ENCODE results near the gene TPM3.
"Not testable (repeated sequence)": the region's sequence is repeated elsewhere in the genome, so short reads cannot be mapped to it uniquely, and the experiment has no call there.

TPM3 gene

DNA sequence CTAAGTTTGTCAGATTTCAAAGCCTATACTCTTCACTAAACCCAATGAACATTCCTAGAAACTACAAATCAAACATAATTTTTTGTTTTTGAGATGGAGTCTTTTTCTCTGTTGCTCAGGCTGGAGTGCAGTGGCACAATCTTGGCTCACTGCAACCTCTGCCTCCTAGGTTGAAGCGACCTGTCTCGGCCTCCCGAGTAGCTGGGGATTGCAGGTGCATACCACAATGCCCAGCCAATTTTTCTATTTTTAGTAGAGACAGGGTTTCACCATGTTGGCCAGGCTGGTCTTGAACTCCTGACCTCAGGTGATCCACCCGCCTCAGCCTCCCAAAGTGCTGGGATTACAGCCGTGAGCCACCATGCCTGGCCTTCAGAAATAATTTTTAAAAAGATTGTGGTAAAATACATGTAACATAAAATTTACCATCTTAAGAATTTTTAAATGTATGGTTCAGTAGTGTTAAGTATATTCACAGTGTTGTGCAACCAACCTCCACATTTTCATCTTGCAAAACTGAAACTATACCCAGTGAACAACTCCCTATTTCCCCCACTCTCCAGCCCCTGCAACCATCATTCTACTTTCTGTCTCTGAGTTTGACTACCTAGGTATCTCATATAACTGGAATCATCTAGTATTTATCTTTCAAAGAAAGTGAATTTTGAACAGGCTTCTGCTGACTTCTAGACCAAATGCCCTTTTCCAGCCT lies 16.9 kb upstream of the TPM3 start:
- FAIRE-seq (no peak), DNase-seq (ENCODE audit: insufficient read length, low spot score) (no peak)
- TF ChIP-seq TAF1 (IDR thresholded peaks at IDR 0.05; ENCODE audit: low read depth, low read length) = no peak
- TF ChIP-seq POLR2A (IDR thresholded peaks at IDR 0.05; ENCODE audit: low read depth, low read length) = no peak
- TF ChIP-seq POU2F2 (IDR thresholded peaks at IDR 0.05; ENCODE audit: low read depth, low read length) = no peak
- TF ChIP-seq SPI1 (IDR thresholded peaks at IDR 0.05; ENCODE audit: low read depth, low read length) = no peak
- TF ChIP-seq PAX5 (IDR thresholded peaks at IDR 0.05; ENCODE audit: insufficient read depth, low read length, severe bottlenecking) = no peak
- TF ChIP-seq POLR2AphosphoS5 (IDR thresholded peaks at IDR 0.05; ENCODE audit: low read depth, low read length) = no peak; the same call in 1 of the 2 replicates

DNA sequence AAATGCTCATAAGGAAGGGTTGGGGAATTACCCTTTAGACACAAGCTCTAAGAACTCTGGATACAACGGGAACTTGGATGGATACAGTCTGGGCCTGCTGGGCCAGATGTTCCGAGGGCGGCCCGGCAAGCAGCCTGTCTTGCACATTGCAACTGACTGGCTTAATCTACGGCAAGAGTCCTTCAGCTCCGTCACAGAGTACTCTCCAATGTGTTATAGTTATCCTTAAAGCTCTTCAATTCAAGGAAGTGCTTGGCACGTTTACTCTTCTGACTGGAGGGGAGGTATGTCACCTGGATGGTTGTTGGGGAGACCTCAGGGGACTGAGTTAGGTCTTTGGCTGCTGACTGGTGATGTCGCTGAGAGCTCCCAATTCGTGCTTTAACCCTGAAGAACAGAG lies 15.4 kb upstream of the TPM3 start:
- no peak for TF ChIP-seq POU2F2 (IDR thresholded peaks at IDR 0.05; ENCODE audit: low read depth, low read length)
- TF ChIP-seq POLR2A (IDR thresholded peaks at IDR 0.05; ENCODE audit: low read depth, low read length) = no peak
- TF ChIP-seq POLR2AphosphoS5 (IDR thresholded peaks at IDR 0.05; ENCODE audit: low read depth, low read length) = no peak
- no peak for TF ChIP-seq SPI1 (IDR thresholded peaks at IDR 0.05; ENCODE audit: low read depth, low read length)
- no peak for TF ChIP-seq TAF1 (IDR thresholded peaks at IDR 0.05; ENCODE audit: low read depth, low read length)
- TF ChIP-seq PAX5 (IDR thresholded peaks at IDR 0.05; ENCODE audit: insufficient read depth, low read length, severe bottlenecking) = no peak
- DNase-seq (ENCODE audit: insufficient read length, low spot score) (no peak), FAIRE-seq (no peak)

DNA sequence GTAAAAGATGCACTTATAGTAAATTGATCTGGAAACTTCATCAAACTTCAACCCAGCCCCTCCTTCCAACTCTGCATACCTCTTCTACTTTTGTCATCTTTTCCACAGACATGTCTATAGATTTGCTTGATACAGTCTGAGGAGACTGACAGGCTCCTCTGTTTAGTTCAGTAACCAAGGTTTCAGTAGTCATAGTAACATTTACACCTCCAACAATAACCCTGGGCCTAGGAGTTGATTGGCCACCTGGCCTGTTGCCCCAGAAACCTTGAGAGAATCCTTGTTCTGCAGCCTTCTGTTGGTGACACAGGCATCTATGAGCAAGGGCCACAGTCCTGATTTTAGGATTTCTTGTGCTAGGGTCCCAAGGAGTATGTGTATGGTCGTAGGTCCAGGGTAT lies 14.3 kb upstream of the TPM3 start, which contains the start of gene CFAP141:
Gene CFAP141 (minus strand): TSS at position 138 of the 400 bp plus-strand sequence. CDS start 26 bp downstream, at position 112.
- DNase-seq (ENCODE audit: insufficient read length, low spot score) = no peak

DNA sequence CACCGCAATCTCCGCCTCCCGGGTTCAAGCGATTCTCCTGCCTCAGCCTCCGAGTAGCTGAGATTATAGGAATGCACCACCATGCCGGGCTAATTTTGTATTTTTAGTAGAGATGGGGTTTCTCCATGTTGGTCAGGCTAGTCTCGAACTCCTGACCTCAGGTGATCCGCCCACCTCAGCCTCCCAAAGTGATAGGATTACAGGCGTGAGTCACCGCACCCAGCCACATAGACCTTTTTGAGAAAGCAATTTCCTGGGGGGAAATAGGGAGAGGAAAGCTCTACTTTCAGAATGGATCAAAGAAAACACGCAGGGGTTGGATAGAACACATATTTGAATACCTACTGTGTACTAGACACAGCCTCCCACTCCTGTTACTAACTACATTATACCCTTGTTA lies 13.9 kb upstream of the TPM3 start:
- DNase-seq (ENCODE audit: insufficient read length, low spot score); FAIRE-seq: not testable (repeated sequence)

More for the DNA sequence above, 14.3 kb upstream of the TPM3 start, which contains the start of gene CFAP141:
- no peak for FAIRE-seq
- TF ChIP-seq TAF1 (IDR thresholded peaks at IDR 0.05; ENCODE audit: low read depth, low read length) (no peak), POLR2A (IDR thresholded peaks at IDR 0.05; ENCODE audit: low read depth, low read length) (no peak)

DNA sequence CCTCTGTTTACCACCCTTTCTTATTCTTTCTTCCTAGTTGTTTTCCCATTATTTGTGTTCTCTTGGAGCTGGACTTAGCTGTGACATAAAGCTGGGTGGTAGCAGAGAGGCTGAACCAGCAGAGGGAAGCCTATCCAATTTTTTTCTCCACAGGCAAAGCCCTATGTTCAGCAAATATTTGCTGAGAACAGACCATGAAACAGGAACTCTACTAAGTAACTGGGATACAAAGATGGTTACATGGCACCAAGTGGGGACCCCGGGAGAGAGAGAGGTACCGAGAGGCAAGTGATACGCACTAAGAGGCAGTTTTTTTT lies 7.6 kb upstream of the TPM3 start:
- no peak for FAIRE-seq
- TF ChIP-seq POU2F2 (IDR thresholded peaks at IDR 0.05; ENCODE audit: low read depth, low read length) = no peak
- TF ChIP-seq TAF1 (IDR thresholded peaks at IDR 0.05; ENCODE audit: low read depth, low read length) = no peak
- TF ChIP-seq POLR2AphosphoS5 (IDR thresholded peaks at IDR 0.05; ENCODE audit: low read depth, low read length) = no peak
- TF ChIP-seq PAX5 (IDR thresholded peaks at IDR 0.05; ENCODE audit: insufficient read depth, low read length, severe bottlenecking) = no peak
- no peak for TF ChIP-seq POLR2A (IDR thresholded peaks at IDR 0.05; ENCODE audit: low read depth, low read length)
- TF ChIP-seq SPI1 (IDR thresholded peaks at IDR 0.05; ENCODE audit: low read depth, low read length) = no peak
- DNase-seq (ENCODE audit: insufficient read length, low spot score) = no peak

DNA sequence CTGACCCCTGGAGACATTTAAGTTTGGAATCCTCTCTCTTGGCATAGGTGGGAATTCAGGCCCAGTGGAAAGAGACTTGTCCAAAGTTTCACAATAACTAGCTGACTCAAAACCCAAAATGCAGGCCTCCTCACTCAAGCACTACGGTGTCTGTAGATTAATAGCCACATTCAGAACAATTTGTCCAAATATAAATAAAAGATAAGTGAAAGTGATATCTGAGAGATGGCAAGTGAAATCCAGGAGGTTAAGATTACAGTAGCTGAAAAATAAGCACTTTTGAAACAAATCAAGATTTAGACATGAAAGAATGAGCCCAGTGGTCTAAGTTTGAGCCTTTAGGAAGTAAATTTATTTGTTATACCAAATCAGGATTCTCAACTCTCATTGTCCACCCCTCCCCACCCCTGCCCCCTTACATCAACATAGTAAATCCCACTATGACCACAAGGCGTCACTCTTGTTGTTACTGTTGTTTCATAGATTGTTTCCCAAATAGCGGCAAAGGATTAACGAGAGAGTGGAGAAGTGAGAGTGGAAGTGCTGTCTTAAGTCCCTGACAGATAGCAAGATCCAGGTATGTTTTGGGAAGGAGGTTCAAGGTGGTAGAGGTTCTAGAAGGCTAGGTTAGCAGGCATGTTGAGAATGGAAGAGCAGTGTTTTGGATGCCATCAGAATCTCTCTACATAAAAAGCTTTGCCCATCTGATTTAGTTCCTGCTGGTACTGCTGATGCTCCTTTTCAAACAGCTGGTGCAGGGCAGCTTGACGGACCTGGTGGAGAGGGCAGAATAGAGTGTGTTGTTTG lies 7.1 kb upstream of the TPM3 start:
- FAIRE-seq = peak; percentile 33

DNA sequence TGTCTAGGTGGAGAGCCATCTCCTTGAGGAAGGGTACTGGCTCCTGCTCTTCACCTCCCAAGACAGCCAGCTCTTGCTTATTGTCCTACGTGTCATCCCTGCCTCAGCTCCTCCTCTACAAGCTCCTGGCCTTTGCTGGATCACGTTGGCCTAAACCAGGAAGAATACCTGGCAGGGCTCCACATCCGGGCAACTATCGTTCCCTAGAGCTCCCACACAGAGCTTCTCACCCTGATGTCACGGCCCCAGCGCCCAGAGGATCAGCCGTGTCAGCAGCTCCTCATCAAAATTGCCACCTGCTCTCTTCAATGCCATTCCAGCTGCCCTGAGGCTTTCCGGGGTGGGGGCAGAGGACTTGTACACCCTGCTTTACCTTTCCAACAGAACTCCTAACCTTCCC lies 1.9 kb upstream of the TPM3 start:
- TF ChIP-seq TAF1 (IDR thresholded peaks at IDR 0.05; ENCODE audit: low read depth, low read length) (no peak), SPI1 (IDR thresholded peaks at IDR 0.05; ENCODE audit: low read depth, low read length) (no peak), POLR2A (IDR thresholded peaks at IDR 0.05; ENCODE audit: low read depth, low read length) (no peak), POLR2AphosphoS5 (IDR thresholded peaks at IDR 0.05; ENCODE audit: low read depth, low read length) (no peak), POU2F2 (IDR thresholded peaks at IDR 0.05; ENCODE audit: low read depth, low read length) (no peak), PAX5 (IDR thresholded peaks at IDR 0.05; ENCODE audit: insufficient read depth, low read length, severe bottlenecking) (no peak)
- no peak for DNase-seq (ENCODE audit: insufficient read length, low spot score)
- FAIRE-seq = no peak

More for the DNA sequence above, 7.1 kb upstream of the TPM3 start:
- DNase-seq (ENCODE audit: insufficient read length, low spot score) = no peak
- TF ChIP-seq POLR2AphosphoS5 (IDR thresholded peaks at IDR 0.05; ENCODE audit: low read depth, low read length) (no peak), POU2F2 (IDR thresholded peaks at IDR 0.05; ENCODE audit: low read depth, low read length) (no peak), PAX5 (IDR thresholded peaks at IDR 0.05; ENCODE audit: insufficient read depth, low read length, severe bottlenecking) (no peak), SPI1 (IDR thresholded peaks at IDR 0.05; ENCODE audit: low read depth, low read length) (0 out of 2 replicates have a peak, but pooled peaks have one; percentile 13), TAF1 (IDR thresholded peaks at IDR 0.05; ENCODE audit: low read depth, low read length) (no peak), POLR2A (IDR thresholded peaks at IDR 0.05; ENCODE audit: low read depth, low read length) (no peak)

DNA sequence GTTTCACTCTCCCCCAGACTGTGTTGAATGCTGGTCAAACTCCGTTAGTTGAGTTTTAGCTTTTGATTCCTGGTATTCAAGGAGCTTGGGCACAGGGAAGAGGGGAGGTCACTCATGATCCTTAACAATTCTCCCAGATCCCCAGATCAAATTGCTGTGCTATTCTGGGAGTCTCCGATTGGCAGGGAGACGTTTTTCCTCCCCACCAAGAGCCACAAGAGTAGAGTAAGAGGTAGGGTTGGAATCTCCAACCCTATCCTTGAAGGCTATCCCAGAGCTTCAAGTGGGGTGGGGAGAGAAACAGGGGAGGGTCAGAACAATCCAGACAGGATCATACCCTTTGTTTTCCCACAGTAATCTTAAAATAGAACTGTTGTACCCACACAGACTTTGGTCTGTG lies 576 bp upstream of the TPM3 start:
- FAIRE-seq (no peak), DNase-seq (ENCODE audit: insufficient read length, low spot score) (no peak)
- TF ChIP-seq POLR2AphosphoS5 (IDR thresholded peaks at IDR 0.05; ENCODE audit: low read depth, low read length) (no peak), POU2F2 (IDR thresholded peaks at IDR 0.05; ENCODE audit: low read depth, low read length) (no peak), POLR2A (IDR thresholded peaks at IDR 0.05; ENCODE audit: low read depth, low read length) (no peak), TAF1 (IDR thresholded peaks at IDR 0.05; ENCODE audit: low read depth, low read length) (no peak), SPI1 (IDR thresholded peaks at IDR 0.05; ENCODE audit: low read depth, low read length) (no peak), PAX5 (IDR thresholded peaks at IDR 0.05; ENCODE audit: insufficient read depth, low read length, severe bottlenecking) (no peak)

DNA sequence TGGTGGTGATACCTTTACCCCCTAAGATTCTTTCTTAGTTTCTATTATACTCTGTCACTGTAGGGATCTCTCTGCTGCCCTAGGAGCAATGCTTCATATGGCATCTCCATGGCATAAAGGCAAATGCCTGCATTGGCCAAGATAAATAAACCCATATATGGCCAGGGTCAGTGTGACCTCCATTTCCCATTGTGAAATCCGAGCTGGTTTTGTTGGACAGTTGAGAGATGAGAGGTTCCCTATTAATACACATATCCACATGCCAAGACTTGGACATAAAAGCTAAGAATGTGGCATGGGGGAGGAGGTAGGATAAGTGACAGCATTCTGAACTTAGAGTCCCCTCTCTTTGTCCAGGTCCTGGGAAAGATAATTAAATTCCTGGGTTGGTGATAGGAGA lies 1.4 kb downstream of the TPM3 start:
- DNase-seq (ENCODE audit: insufficient read length, low spot score) = no peak
- FAIRE-seq = no peak

More for the DNA sequence above, 1.4 kb downstream of the TPM3 start:
- TF ChIP-seq POLR2A (IDR thresholded peaks at IDR 0.05; ENCODE audit: low read depth, low read length) (no peak), POU2F2 (IDR thresholded peaks at IDR 0.05; ENCODE audit: low read depth, low read length) (no peak), PAX5 (IDR thresholded peaks at IDR 0.05; ENCODE audit: insufficient read depth, low read length, severe bottlenecking) (no peak), POLR2AphosphoS5 (IDR thresholded peaks at IDR 0.05; ENCODE audit: low read depth, low read length) (no peak), TAF1 (IDR thresholded peaks at IDR 0.05; ENCODE audit: low read depth, low read length) (no peak), SPI1 (IDR thresholded peaks at IDR 0.05; ENCODE audit: low read depth, low read length) (no peak)
